Ectodermal cell (in vitro differentiated cells): ENCODE data around the gene GNA15.

Experiments used
- H3K27ac ChIP-seq: 2 replicates; pipeline ENCODE4 v1.7.0; 2013; ENCODE audit warnings: mild to moderate bottlenecking, low read depth, low read length; ENCODE audit not compliant: insufficient read depth, poor library complexity, severe bottlenecking
- H3K27me3 ChIP-seq: 2 replicates; pipeline ENCODE4 v1.7.0; 2013; ENCODE audit warnings: mild to moderate bottlenecking, low read length; ENCODE audit not compliant: insufficient read depth, control insufficient read depth, poor library complexity, severe bottlenecking
- H3K36me3 ChIP-seq: one replicate; pipeline ENCODE4 v1.7.0; 2013; ENCODE audit warnings: low read length; ENCODE audit not compliant: control insufficient read depth, insufficient read depth
- H3K4me1 ChIP-seq: one replicate; pipeline ENCODE4 v1.7.0; 2013; ENCODE audit warnings: low read length; ENCODE audit not compliant: control insufficient read depth, insufficient read depth
- H3K4me3 ChIP-seq: 2 replicates; pipeline ENCODE4 v1.7.0; 2013; ENCODE audit warnings: low read depth, low read length, control low read depth; ENCODE audit not compliant: insufficient read depth
- H3K9me3 ChIP-seq: 2 replicates; pipeline ENCODE4 v1.7.0; 2013; ENCODE audit warnings: mild to moderate bottlenecking, low read length, moderate library complexity; ENCODE audit not compliant: control insufficient read depth
- WGBS, 2 experiments: methylation state at CpG; one replicate each; pipeline ENCODE4 v1.1.7; 2013; ENCODE audit warnings: missing lambda C conversion rate in 2 of 2; 5-methylcytosine and 5-hydroxymethylcytosine counted together

The GNA15 gene

GRCh38 chr19:3107658-3108057, 28.2 kb upstream of the GNA15 start:
- Histone ChIP-seq H3K4me1 (no peaks in the 10 kb centered on the region), H3K27ac (no peak overlapping the region), H3K36me3 (no peaks in the 10 kb centered on the region), H3K27me3 (no peaks in the 10 kb centered on the region), H3K4me3 (no peak overlapping the region), H3K9me3 (no peaks in the 10 kb centered on the region)
- WGBS, 2 experiments = 91 to 98% methylated on average over 7 of the region's 7 CpGs

- H3K36me3 ChIP-seq = no peaks in the 10 kb centered on the region
- H3K4me3 ChIP-seq = no peak overlapping the region
- H3K27me3 ChIP-seq = no peaks in the 10 kb centered on the region
- H3K9me3 ChIP-seq = no peaks in the 10 kb centered on the region
- H3K27ac ChIP-seq = no peak overlapping the region
- no peaks in the 10 kb centered on the region for H3K4me1 ChIP-seq
- 40 to 41% methylated on average over 5 of the region's 5 CpGs for WGBS, 2 experiments
Measured at GRCh38 chr19:3108775-3109174, 27.1 kb upstream of the GNA15 start.

- H3K4me1 ChIP-seq = no peaks in the 10 kb centered on the region
- no peaks in the 10 kb centered on the region for H3K36me3 ChIP-seq
- no peak overlapping the region for H3K27ac ChIP-seq
- 95 to 97% methylated on average over 22 of the region's 22 CpGs for WGBS, 2 experiments
- H3K4me3 ChIP-seq = no peak overlapping the region
- H3K27me3 ChIP-seq = no peaks in the 10 kb centered on the region
- H3K9me3 ChIP-seq = no peaks in the 10 kb centered on the region
Measured at GRCh38 chr19:3109491-3109890, 26.3 kb upstream of the GNA15 start.

- Histone ChIP-seq H3K36me3 (no peaks in the 10 kb centered on the region), H3K9me3 (no peaks in the 10 kb centered on the region), H3K27ac (no peak overlapping the region), H3K27me3 (no peaks in the 10 kb centered on the region), H3K4me3 (no peak overlapping the region), H3K4me1 (no peaks in the 10 kb centered on the region)
- WGBS, 2 experiments = 96% methylated on average over 37 of the region's 37 CpGs
Measured at GRCh38 chr19:3110126-3110825, 25.6 kb upstream of the GNA15 start.

- no peaks in the 10 kb centered on the region for H3K27me3 ChIP-seq
- H3K9me3 ChIP-seq = no peaks in the 10 kb centered on the region
- H3K36me3 ChIP-seq = no peaks in the 10 kb centered on the region
- H3K27ac ChIP-seq = no peak overlapping the region
- peaks cover 4% of the 10 kb centered on the region for H3K4me1 ChIP-seq
- H3K4me3 ChIP-seq = no peak overlapping the region
- WGBS, 2 experiments = 93 to 94% methylated on average over 17 of the region's 17 CpGs
Measured at GRCh38 chr19:3111586-3112247, 24.1 kb upstream of the GNA15 start.

- Histone ChIP-seq H3K9me3 (no peaks in the 10 kb centered on the region), H3K27me3 (no peaks in the 10 kb centered on the region), H3K36me3 (no peaks in the 10 kb centered on the region), H3K4me3 (no peak overlapping the region), H3K4me1 (peaks cover 4% of the 10 kb centered on the region), H3K27ac (no peak overlapping the region)
- WGBS, 2 experiments = 84 to 87% methylated on average over 38 of the region's 38 CpGs
Measured at GRCh38 chr19:3112375-3113099, 23.3 kb upstream of the GNA15 start.

GRCh38 chr19:3113100-3114017, 22.5 kb upstream of the GNA15 start:
- H3K4me1 ChIP-seq = peaks cover 4% of the 10 kb centered on the region
- H3K27me3 ChIP-seq = no peaks in the 10 kb centered on the region
- H3K36me3 ChIP-seq = no peaks in the 10 kb centered on the region
- no peaks in the 10 kb centered on the region for H3K9me3 ChIP-seq
- no peak overlapping the region for H3K4me3 ChIP-seq
- WGBS, 2 experiments = 91% methylated on average over 59 of the region's 59 CpGs
- H3K27ac ChIP-seq = no peak overlapping the region

GRCh38 chr19:3114018-3114726, 21.7 kb upstream of the GNA15 start:
- no peak overlapping the region for H3K27ac ChIP-seq
- no peak overlapping the region for H3K4me3 ChIP-seq
- no peaks in the 10 kb centered on the region for H3K27me3 ChIP-seq
- H3K36me3 ChIP-seq = no peaks in the 10 kb centered on the region
- H3K9me3 ChIP-seq = no peaks in the 10 kb centered on the region
- 93 to 95% methylated on average over 31 of the region's 31 CpGs for WGBS, 2 experiments
- H3K4me1 ChIP-seq = peaks cover 4% of the 10 kb centered on the region

GRCh38 chr19:3114811-3115210, 21.0 kb upstream of the GNA15 start:
- Histone ChIP-seq H3K9me3 (no peaks in the 10 kb centered on the region), H3K4me1 (peaks cover 4% of the 10 kb centered on the region), H3K36me3 (no peaks in the 10 kb centered on the region), H3K27me3 (no peaks in the 10 kb centered on the region), H3K4me3 (no peak overlapping the region), H3K27ac (no peak overlapping the region)
- WGBS, 2 experiments = 94 to 96% methylated on average over 29 of the region's 29 CpGs
